HUES6 (cell line): ENCODE measurements around the gene CEBPA.

Source experiments
- H3K27ac ChIP-seq: 2 replicates; pipeline ENCODE4 v1.7.0; 2013; ENCODE audit warnings: low read depth, mild to moderate bottlenecking, low read length, inconsistent platforms
- H3K27me3 ChIP-seq: 2 replicates; pipeline ENCODE4 v1.6.1; 2013; ENCODE audit warnings: low read length; ENCODE audit not compliant: control insufficient read depth, insufficient read depth
- H3K36me3 ChIP-seq: 2 replicates; pipeline ENCODE4 v1.6.1; 2013; ENCODE audit warnings: low read length; ENCODE audit not compliant: control insufficient read depth, insufficient read depth
- H3K4me1 ChIP-seq: 2 replicates; pipeline ENCODE4 v1.6.1; 2013; ENCODE audit warnings: low read length; ENCODE audit not compliant: control insufficient read depth, insufficient read depth
- H3K4me3 ChIP-seq: 2 replicates; pipeline ENCODE4 v1.5.1; 2013; ENCODE audit warnings: low read depth, low read length
- H3K9ac ChIP-seq: one replicate; pipeline ENCODE4 v1.6.1; 2013; ENCODE audit warnings: mild to moderate bottlenecking, low read length
- H3K9me3 ChIP-seq: 2 replicates; pipeline ENCODE4 v1.6.1; 2013; ENCODE audit warnings: low read depth, low read length; ENCODE audit not compliant: control insufficient read depth, insufficient read depth

Gene CEBPA

DNA sequence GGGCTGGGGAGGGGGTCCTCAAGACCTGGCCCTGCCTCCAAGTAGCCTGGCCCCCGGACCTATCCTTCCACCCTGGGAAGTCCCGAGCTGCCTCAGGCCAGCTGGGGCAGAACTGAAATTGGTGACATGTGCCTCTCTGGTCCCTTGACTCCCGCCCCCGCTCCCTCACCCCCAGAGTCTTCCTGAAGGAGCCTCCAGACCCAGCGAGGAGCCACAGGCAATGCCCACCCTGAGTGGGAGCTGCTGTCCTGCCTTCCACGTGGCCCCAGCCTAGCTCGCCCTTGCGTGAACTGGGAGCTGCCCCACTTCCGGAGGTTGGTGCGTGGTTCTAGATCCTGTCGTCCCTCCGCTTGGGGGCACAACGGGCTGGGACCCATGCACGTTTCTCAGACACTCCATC, 34.6 kb downstream of the CEBPA start:
- H3K4me1 ChIP-seq: peaks cover 5% of the 10 kb centered on the region
- no peaks in the 10 kb centered on the region for H3K9me3 ChIP-seq
- no peaks in the 10 kb centered on the region for H3K27me3 ChIP-seq
- no peak overlapping the region for H3K27ac ChIP-seq
- no peak overlapping the region for H3K9ac ChIP-seq
- H3K4me3 ChIP-seq: no peak overlapping the region
- no peaks in the 10 kb centered on the region for H3K36me3 ChIP-seq

DNA sequence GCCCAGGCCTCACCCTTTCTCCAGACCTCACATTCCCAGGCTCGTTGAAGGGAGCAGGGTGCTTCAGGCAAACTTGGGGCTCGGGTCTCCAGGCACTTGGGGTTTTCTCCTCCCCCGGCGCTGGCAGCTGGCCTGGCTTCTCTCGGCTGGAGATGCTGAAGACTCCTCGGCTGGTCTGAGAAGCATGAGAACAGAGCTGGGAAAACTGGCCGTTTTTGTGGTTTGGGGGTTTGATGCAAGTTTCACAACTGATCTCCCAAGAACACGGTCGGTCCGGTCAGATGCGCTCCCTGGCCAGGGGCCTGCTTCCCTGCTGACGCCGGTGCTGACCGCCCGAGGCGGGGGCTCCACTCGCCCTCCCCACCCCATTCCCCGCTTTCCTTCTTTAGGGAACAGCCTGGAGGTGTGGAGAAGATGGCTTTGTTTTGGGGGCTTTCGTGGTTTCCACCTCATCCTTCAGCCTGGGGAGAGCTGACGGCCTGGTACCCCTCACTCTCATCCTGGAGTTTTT, 35.3 kb downstream of the CEBPA start:
- Histone ChIP-seq H3K4me1 (peaks cover 5% of the 10 kb centered on the region), H3K4me3 (no peak overlapping the region), H3K27me3 (no peaks in the 10 kb centered on the region), H3K9ac (no peak overlapping the region), H3K36me3 (no peaks in the 10 kb centered on the region), H3K27ac (no peak overlapping the region), H3K9me3 (no peaks in the 10 kb centered on the region)

DNA sequence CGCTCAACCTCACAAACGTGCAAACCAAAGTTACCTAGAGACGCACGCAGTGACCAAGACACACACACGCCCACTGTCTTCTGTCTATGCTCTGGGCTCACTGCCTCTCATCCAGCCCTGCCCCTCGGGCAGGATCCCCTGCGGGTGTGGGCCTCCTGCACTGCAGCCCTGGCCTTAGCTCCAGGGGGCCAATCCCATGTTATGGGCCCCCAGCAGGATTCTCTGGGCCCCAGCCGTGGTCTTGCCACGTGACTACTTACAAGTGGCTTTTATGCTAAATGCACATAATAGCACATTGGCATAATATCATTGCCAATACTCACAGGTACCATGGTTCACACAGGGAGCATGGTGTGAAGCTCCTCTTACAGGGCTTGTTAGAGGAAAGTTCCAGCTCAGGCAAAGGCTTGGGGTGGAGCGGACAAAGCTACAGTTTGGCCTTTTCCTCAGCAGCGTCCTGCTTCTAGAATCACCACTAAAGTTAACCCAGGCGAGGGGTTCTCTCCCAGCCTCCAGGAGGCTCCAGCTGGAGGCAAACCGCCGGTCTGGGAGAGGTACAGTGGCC, 37.4 kb downstream of the CEBPA start:
- peaks cover 5% of the 10 kb centered on the region for H3K4me1 ChIP-seq
- no peak overlapping the region for H3K9ac ChIP-seq
- H3K27ac ChIP-seq: no peak overlapping the region
- H3K36me3 ChIP-seq: no peaks in the 10 kb centered on the region
- no peak overlapping the region for H3K4me3 ChIP-seq
- H3K9me3 ChIP-seq: no peaks in the 10 kb centered on the region
- no peaks in the 10 kb centered on the region for H3K27me3 ChIP-seq

DNA sequence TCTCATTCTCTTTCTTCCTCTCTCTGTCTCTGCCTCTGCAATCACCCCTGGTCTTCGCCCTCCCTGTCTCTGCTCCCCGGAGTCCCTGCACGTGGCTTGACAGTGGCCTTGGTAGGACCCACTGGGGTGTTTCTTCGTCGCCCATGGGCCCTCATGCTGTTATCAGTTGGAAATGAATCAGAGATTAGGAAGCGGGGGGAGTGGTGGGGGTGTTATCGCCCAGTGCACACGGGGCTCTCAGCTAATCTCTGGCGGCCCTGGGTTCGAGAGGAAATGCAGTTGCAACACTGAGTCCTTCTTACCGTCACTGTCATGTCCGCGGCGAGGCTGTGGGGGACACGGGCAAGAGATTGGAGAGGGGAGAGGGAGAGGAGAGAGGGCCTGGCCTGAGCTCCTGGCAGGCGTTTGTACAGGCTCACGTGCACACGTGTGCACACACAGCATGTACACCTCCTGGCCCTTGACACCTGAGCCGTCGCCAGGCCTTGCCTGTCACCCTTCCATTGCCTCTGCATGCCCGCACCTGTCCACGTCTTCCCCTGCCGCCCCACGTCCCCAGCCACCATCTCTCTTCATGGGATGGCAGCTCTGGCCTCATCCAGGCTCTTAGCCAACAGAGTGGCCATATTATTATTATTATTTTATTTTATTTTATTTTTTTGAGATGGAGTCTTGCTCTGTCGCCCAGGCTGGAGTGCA, 38.9 kb downstream of the CEBPA start:
- Histone ChIP-seq H3K9ac (no peak overlapping the region), H3K9me3 (no peaks in the 10 kb centered on the region), H3K4me1 (peaks cover 5% of the 10 kb centered on the region), H3K4me3 (no peak overlapping the region), H3K36me3 (no peaks in the 10 kb centered on the region), H3K27ac (no peak overlapping the region), H3K27me3 (no peaks in the 10 kb centered on the region)

DNA sequence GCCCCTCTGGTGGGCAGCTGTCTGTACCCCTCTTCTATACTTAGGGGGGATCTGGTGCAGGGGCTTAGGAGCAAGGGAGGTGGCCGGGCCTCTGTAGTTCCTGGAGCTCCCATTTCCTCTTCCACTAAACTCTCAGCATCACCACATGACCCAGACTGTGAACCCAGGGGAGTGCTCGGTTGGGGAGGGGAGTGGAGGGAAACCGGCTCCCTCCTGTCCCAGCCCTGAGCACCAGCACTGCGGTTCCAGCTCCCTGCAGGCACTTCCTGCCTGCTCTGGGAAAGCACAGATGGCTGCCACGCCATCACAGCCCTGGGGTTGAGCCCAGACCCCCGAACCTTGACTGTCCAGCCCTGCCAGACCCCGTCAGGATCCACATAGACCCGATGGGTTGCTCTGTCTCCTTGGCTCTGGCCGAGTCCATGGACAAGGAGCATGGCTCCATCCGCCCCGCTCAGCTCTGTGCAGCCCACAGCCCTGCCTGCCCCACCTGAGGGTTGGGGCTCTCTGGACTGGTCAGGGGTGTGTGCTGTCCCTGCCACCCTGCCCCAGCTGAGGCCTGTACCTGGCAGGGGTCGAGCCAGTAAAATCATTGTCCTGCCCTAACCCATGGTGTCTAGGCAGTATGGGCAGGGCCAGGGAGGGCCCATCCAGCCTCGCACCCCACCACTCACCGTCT, 40.7 kb downstream of the CEBPA start:
- no peak overlapping the region for H3K4me3 ChIP-seq
- H3K9ac ChIP-seq: no peak overlapping the region
- H3K27ac ChIP-seq: no peak overlapping the region

DNA sequence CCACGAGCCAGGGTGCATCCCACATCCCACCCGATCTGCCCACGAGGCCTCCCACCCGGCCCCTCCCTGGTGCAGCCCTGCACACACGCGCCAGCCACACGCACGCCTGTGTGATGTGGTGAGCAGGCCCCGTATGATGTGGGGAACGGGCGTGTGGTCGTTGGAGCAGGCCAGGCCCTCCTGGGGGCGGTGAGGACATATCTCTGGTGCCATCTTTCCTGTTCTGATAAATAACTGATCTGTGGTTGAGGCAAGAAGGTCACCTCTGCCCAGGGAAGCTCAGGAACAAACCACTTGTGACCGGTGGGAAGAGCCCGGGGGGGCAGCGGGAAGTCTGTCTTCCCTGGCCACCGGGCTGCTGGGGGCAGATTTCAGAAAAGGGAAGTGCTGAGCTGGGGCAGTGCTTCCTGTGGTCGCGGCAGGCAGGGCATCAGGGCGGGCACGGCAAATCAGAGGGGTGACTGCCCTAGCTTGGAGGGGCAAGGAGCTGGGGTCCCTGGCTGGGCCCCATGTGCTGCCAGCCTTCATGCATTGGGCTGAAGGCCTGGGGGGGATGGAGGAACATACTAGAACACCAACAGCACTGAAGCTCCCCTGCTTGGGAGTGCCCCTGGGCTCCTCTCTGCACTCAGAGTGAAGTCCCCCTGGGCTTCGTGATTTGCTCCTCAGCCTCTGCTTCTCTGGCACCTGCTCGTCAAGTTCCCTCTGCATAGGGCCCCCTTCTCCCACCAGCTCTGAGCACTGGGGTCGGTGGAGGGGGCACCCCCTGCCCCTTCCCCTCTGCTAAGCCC, 41.5 kb downstream of the CEBPA start:
- no peak overlapping the region for H3K4me3 ChIP-seq
- H3K4me1 ChIP-seq: no peaks in the 10 kb centered on the region; the same call in 1 of the 2 replicates
- H3K9ac ChIP-seq: no peak overlapping the region

More for the DNA sequence above, 40.7 kb downstream of the CEBPA start:
- Histone ChIP-seq H3K27me3 (no peaks in the 10 kb centered on the region), H3K36me3 (no peaks in the 10 kb centered on the region), H3K9me3 (peaks cover 5% of the 10 kb centered on the region; the same call in 1 of the 2 replicates), H3K4me1 (no peaks in the 10 kb centered on the region; the same call in 1 of the 2 replicates)

DNA sequence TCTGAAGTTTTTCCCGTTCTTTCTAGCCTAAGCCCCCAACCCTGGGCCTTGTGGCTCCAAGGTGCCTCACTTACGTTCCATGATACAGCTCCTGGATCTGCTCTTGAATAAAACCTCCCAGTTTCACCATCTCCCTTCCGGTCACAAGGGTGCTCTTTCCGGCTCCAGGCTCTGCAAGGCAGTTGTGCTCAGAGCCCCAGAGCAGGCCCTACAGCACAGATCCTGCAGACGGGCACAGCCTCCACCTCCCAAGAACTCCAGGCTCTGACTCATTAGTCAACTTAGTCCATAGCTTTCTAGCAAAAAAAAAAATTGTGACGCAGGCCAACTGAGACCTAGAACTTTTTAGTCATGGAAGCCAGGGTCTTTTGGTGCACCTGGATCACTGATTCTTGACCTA, 42.8 kb downstream of the CEBPA start:
- Histone ChIP-seq H3K27me3 (no peaks in the 10 kb centered on the region), H3K9me3 (peaks cover 5% of the 10 kb centered on the region; the same call in 1 of the 2 replicates), H3K36me3 (no peaks in the 10 kb centered on the region), H3K4me1 (no peaks in the 10 kb centered on the region; the same call in 1 of the 2 replicates), H3K9ac (no peak overlapping the region), H3K27ac (no peak overlapping the region), H3K4me3 (no peak overlapping the region)

More for the DNA sequence above, 41.5 kb downstream of the CEBPA start:
- Histone ChIP-seq H3K27me3 (no peaks in the 10 kb centered on the region), H3K9me3 (peaks cover 5% of the 10 kb centered on the region; the same call in 1 of the 2 replicates), H3K27ac (no peak overlapping the region; the same call in 1 of the 2 replicates), H3K36me3 (no peaks in the 10 kb centered on the region)

DNA sequence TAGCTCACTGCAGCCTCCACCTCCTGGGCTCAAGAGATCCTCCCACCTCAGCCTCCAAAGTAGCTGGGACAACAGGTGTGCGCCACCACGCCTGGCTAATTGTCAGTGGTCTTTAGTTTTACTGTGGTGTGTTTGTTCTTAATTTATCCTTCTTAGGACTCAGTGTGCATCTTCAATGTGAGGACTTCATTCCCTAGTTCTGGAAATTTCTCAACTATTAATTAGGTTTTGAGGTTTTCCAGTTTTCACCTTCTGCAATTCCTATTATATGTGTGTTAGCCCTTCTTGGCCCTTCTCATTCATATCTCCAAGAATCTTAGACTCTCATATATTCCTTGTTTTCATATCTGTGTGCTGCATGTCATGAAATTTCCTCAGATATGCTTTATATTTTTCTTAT, 44.5 kb downstream of the CEBPA start:
- Histone ChIP-seq H3K4me1 (no peaks in the 10 kb centered on the region; the same call in 1 of the 2 replicates), H3K36me3 (no peaks in the 10 kb centered on the region), H3K4me3 (no peak overlapping the region), H3K9me3 (peaks cover 5% of the 10 kb centered on the region; the same call in 1 of the 2 replicates), H3K27ac (no peak overlapping the region), H3K27me3 (no peaks in the 10 kb centered on the region), H3K9ac (no peak overlapping the region)

DNA sequence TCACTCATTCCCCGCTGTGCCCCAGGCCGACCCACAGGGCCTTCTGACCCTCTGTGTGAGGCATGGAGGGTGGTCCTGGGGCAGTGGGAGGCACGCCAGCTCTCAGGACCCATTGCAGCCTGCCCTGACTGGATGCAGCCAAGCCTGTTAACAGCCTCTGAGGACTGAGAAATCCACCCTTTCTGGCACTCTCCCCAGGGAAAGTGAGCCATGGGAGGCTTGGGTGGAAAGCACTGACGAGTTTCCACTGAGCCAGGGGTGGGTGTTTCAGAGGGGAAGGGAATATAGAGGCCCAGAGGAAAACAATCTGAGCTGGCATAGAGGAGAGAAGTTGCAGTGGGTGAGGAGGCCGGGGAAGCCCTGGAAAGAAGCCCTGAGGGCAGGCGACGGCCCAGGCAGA, 46.1 kb downstream of the CEBPA start:
- Histone ChIP-seq H3K27me3 (no peaks in the 10 kb centered on the region), H3K36me3 (no peaks in the 10 kb centered on the region), H3K9ac (no peak overlapping the region), H3K4me3 (no peak overlapping the region), H3K4me1 (peaks cover 5% of the 10 kb centered on the region), H3K9me3 (peaks cover 5% of the 10 kb centered on the region; the same call in 1 of the 2 replicates), H3K27ac (no peak overlapping the region)

DNA sequence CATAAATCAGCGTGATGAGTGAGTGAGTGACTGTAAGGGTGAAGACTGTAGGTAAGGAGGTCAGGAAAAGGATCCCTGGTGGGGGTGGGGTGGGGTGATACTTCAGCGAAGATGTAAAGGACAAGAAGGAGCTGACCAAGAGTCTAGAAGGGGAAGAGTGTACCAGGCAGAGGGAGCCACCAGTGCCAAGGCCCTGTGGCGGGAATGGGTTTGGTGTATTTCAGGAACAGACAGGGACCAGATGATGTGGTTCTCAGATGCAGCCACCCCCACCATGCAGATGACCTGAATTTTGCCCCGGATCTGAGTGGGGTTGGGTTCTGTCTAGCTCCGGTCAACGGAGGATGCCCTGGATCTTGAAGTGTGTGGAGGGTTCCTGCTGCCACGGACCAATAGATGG, 46.6 kb downstream of the CEBPA start:
- no peak overlapping the region for H3K9ac ChIP-seq
- H3K4me1 ChIP-seq: peaks cover 9% of the 10 kb centered on the region
- peaks cover 5% of the 10 kb centered on the region; the same call in 1 of the 2 replicates for H3K9me3 ChIP-seq
- no peaks in the 10 kb centered on the region for H3K36me3 ChIP-seq
- H3K4me3 ChIP-seq: no peak overlapping the region
- no peaks in the 10 kb centered on the region for H3K27me3 ChIP-seq
- no peak overlapping the region for H3K27ac ChIP-seq
